22Rv1 (cell line): Measurements from ENCODE around the gene WBP1L.

Experiments
- H3K27ac ChIP-seq: fragments of 450-650 bp; 2 replicates; pipeline ENCODE4 v1.5.1; 2017
- CTCF ChIP-seq: fragments of 450-650 bp; IDR thresholded peaks from 2 replicates; pipeline ENCODE4 v1.5.1; 2017; ENCODE audit warnings: mild to moderate bottlenecking
- ZFX ChIP-seq: fragments of 450-650 bp; IDR thresholded peaks from 2 replicates; pipeline ENCODE4 v1.6.1; 2017; ENCODE audit warnings: antibody characterized with exemption, borderline replicate concordance

Gene WBP1L

GRCh38 chr10:102856758-102857424, 113.1 kb downstream of the WBP1L start:
- TF ChIP-seq ZFX: no peak
- no peak for TF ChIP-seq CTCF
- H3K27ac ChIP-seq: no peak overlapping the region

DNA sequence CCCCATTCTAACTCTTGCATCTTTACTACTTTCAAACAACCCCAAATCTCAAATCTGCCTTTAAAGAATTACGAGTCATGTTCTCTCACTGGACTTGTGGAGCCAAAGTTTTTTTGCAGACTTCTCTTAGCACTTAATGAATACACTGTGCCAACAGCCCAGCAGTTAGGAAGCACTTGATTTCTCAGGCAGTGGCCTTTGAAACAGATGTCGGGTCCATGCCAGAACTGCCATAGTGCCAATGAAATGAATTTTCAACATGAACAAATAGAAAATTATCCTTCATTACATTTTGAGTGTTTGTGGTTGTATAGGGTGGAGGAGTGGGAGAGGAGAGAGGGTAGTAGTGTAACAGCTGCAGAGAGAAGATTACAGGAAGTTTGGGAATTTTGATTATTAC, 116.2 kb downstream of the WBP1L start:
- H3K27ac ChIP-seq: no peak overlapping the region
- TF ChIP-seq ZFX (no peak), CTCF (no peak)

GRCh38 chr10:102863660-102864059, 119.9 kb downstream of the WBP1L start:
- TF ChIP-seq CTCF (no peak), ZFX (no peak)
- H3K27ac ChIP-seq: no peak overlapping the region

DNA sequence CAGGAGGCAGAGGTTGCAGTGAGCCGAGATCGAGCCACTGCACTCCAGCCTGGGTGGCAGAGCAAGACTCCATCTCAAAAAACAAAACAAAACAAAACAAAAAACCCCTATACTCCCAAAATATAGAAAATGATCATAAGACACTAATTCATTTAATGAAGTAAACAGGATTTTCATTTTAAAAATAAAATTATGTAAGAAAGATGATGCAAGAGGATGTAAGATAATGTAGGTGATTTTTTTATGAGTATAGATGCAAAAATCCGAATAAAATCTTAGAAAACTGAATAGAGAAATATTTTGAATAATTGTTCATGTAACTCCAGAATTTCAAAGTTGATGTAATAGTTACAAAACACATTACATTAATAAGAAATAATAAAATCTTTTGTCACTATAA, 121.9 kb downstream of the WBP1L start:
- no peak for TF ChIP-seq ZFX
- TF ChIP-seq CTCF: no peak
- no peak overlapping the region for H3K27ac ChIP-seq
